ENCODE measurements around the gene KCTD17. TPM values are rescaled to one million over a fixed set of nuclear protein-coding genes. Genes with fewer than 3 reads are reported as not detected.

KCTD17 gene
- total and polyA plus RNA-seq, 4 donors = 2.0 to 5.2 (median 3.7) TPM

GRCh38 chr22:37016134-37016910, 35.2 kb upstream of the KCTD17 start:
- peak; percentile 35 for DNase-seq (ENCODE audit: low spot score)

DNA sequence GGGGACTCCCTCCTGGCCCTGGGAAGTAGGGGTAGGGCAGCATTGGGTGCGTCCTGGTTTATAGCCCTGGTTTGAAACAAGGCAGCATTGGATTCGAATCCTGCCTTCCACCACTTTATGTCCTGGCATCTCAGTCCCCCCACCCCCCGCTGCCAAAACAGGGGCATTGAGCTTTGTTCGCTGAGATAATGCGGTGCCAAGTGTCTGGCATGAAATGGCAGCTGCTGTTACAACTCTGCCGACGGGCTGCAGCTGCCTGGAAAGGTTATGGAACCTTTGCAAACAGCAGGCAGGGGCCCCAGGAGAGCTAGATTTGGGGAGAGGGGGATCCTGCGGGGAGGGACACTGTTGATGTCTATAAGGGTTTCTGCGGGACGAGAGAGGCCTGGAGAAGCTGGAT, 34.2 kb upstream of the KCTD17 start:
- Histone ChIP-seq H3K27ac (ENCODE audit: low read depth in 1 of 2, low read length in 2 of 2) (peak overlapping the region; percentile 37 to 86), H3K9me3 (ENCODE audit: control insufficient read depth in 4 of 4, low read length in 3 of 4) (no peaks in the 10 kb centered on the region), H3K4me1 (ENCODE audit: control insufficient read depth in 4 of 4, insufficient read depth in 4 of 4, low read length in 3 of 4) (peaks cover 18 to 80% (median 69%) of the 10 kb centered on the region in 4 donors), H3K4me3 (ENCODE audit: low read depth in 1 of 3, low read length in 3 of 3) (peak overlapping the region; percentile 20 to 91 (median 89)), H3K27me3 (ENCODE audit: control insufficient read depth in 4 of 4, insufficient read depth in 4 of 4, low read length in 3 of 4) (no peaks in the 10 kb centered on the region), H3K9ac (ENCODE audit: low read depth in 1 of 2, low read length in 2 of 2) (peak overlapping the region; percentile 43 to 78), H3K36me3 (ENCODE audit: control insufficient read depth in 4 of 4, insufficient read depth in 3 of 4, low read depth in 1 of 4, low read length in 3 of 4) (peaks cover 0 to 5% (median 0%) of the 10 kb centered on the region in 4 donors)
- TF ChIP-seq, protein P1, sequence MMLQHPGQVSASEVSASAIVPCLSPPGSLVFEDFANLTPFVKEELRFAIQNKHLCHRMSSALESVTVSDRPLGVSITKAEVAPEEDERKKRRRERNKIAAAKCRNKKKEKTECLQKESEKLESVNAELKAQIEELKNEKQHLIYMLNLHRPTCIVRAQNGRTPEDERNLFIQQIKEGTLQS (IDR thresholded peaks at IDR 0.05) = no peak
- peak; percentile 61 to 81 for TF ChIP-seq HNF4A (conservative IDR thresholded peaks at IDR 0.05)
- TF ChIP-seq, protein P2, sequence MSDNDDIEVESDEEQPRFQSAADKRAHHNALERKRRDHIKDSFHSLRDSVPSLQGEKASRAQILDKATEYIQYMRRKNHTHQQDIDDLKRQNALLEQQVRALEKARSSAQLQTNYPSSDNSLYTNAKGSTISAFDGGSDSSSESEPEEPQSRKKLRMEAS (IDR thresholded peaks at IDR 0.05) = peak; percentile 52
- peak in 1 of 2 donors; percentile 21 for TF ChIP-seq RAD21 (IDR thresholded peaks at IDR 0.05)
- TF ChIP-seq YY1 (IDR thresholded peaks at IDR 0.05) = peak; percentile 82
- TF ChIP-seq, protein P3, sequence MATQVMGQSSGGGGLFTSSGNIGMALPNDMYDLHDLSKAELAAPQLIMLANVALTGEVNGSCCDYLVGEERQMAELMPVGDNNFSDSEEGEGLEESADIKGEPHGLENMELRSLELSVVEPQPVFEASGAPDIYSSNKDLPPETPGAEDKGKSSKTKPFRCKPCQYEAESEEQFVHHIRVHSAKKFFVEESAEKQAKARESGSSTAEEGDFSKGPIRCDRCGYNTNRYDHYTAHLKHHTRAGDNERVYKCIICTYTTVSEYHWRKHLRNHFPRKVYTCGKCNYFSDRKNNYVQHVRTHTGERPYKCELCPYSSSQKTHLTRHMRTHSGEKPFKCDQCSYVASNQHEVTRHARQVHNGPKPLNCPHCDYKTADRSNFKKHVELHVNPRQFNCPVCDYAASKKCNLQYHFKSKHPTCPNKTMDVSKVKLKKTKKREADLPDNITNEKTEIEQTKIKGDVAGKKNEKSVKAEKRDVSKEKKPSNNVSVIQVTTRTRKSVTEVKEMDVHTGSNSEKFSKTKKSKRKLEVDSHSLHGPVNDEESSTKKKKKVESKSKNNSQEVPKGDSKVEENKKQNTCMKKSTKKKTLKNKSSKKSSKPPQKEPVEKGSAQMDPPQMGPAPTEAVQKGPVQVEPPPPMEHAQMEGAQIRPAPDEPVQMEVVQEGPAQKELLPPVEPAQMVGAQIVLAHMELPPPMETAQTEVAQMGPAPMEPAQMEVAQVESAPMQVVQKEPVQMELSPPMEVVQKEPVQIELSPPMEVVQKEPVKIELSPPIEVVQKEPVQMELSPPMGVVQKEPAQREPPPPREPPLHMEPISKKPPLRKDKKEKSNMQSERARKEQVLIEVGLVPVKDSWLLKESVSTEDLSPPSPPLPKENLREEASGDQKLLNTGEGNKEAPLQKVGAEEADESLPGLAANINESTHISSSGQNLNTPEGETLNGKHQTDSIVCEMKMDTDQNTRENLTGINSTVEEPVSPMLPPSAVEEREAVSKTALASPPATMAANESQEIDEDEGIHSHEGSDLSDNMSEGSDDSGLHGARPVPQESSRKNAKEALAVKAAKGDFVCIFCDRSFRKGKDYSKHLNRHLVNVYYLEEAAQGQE (IDR thresholded peaks at IDR 0.05) = peak; percentile 27
- peak; percentile 45 to 76 for TF ChIP-seq RXRA (IDR thresholded peaks at IDR 0.05)
- TF ChIP-seq FOXA1 (IDR thresholded peaks at IDR 0.05) = no peak
- 29% methylated on average over 10 of the region's 10 CpGs for WGBS
- DNase-seq (ENCODE audit: low spot score) = peak; percentile 34

More at GRCh38 chr22:37016134-37016910, 35.2 kb upstream of the KCTD17 start:
- no peak overlapping the region for H3K4me3 ChIP-seq (ENCODE audit: low read depth in 1 of 3, low read length in 3 of 3)
- peak overlapping the region in 1 of 2 donors; percentile 1 for H3K27ac ChIP-seq (ENCODE audit: low read depth in 1 of 2, low read length in 2 of 2)
- H3K36me3 ChIP-seq (ENCODE audit: control insufficient read depth in 4 of 4, insufficient read depth in 3 of 4, low read depth in 1 of 4, low read length in 3 of 4) = peaks cover 0 to 5% (median 0%) of the 10 kb centered on the region in 4 donors
- H3K9me3 ChIP-seq (ENCODE audit: control insufficient read depth in 4 of 4, low read length in 3 of 4) = no peaks in the 10 kb centered on the region
- 73% methylated on average over 14 of the region's 14 CpGs for WGBS
- H3K9ac ChIP-seq (ENCODE audit: low read depth in 1 of 2, low read length in 2 of 2) = peak overlapping the region in 1 of 2 donors; percentile 78
- peaks cover 20 to 82% (median 68%) of the 10 kb centered on the region in 4 donors for H3K4me1 ChIP-seq (ENCODE audit: control insufficient read depth in 4 of 4, insufficient read depth in 4 of 4, low read length in 3 of 4)
- no peak for TF ChIP-seq TAF1 (conservative IDR thresholded peaks at IDR 0.05)
- TF ChIP-seq RXRA (IDR thresholded peaks at IDR 0.05) = peak in 1 of 2 donors; percentile 8
- no peaks in the 10 kb centered on the region for H3K27me3 ChIP-seq (ENCODE audit: control insufficient read depth in 4 of 4, insufficient read depth in 4 of 4, low read length in 3 of 4)

DNA sequence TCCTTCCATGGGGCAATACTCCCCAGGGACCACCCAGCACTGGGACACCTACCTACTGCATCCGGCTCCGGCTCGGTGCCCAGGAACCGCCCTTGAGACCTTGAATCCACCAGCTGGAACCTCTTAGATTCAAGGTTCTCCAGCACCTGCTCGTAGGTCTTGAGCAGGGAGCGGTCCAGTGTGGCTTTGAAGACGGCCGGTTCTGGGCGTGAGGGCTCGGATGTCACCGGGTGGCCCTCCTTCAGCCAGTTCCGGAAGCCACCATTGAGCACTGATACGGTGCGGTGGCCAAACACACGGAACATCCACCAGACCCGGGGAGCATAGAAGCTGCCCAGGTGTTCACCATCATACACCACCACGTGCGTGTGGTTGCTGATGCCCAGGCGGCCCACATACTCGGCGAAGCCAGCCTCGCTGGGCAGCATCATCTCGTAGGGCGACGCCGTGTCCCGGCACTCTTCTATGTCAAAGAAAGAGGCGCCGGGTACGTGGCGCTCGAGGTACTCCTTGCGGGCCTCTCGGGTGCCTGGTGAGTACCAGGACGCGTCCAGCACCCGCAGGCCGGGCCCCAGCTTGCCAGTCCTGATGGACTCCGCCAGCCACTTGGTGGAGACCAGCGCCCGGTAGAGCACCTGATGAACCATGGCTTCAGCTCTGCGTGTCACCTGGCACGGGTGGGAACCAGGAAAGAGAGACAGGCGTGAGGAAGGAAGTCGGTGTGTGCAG, 33.3 kb upstream of the KCTD17 start:
- Histone ChIP-seq H3K9me3 (ENCODE audit: control insufficient read depth in 4 of 4, low read length in 3 of 4) (no peaks in the 10 kb centered on the region), H3K27me3 (ENCODE audit: control insufficient read depth in 4 of 4, insufficient read depth in 4 of 4, low read length in 3 of 4) (no peaks in the 10 kb centered on the region), H3K4me1 (ENCODE audit: control insufficient read depth in 4 of 4, insufficient read depth in 4 of 4, low read length in 3 of 4) (peaks cover 15 to 80% (median 69%) of the 10 kb centered on the region in 4 donors), H3K4me3 (ENCODE audit: low read depth in 1 of 3, low read length in 3 of 3) (peak overlapping the region; percentile 60 to 91 (median 89)), H3K36me3 (ENCODE audit: control insufficient read depth in 4 of 4, insufficient read depth in 3 of 4, low read depth in 1 of 4, low read length in 3 of 4) (peaks cover 0 to 5% (median 0%) of the 10 kb centered on the region in 4 donors), H3K27ac (ENCODE audit: low read depth in 1 of 2, low read length in 2 of 2) (peak overlapping the region; percentile 80 to 86), H3K9ac (ENCODE audit: low read depth in 1 of 2, low read length in 2 of 2) (peak overlapping the region; percentile 64 to 78)
- DNase-seq (ENCODE audit: low spot score) = no peak
- 24% methylated on average over 45 of the region's 45 CpGs for WGBS
- TF ChIP-seq NR2F2 (IDR thresholded peaks at IDR 0.05) = no peak
- TF ChIP-seq EGR1 (IDR thresholded peaks at IDR 0.05; ENCODE audit: low read depth in 2 of 2) = no peak
- TF ChIP-seq, protein P2 (IDR thresholded peaks at IDR 0.05) = no peak
- no peak for TF ChIP-seq HNF4A (conservative IDR thresholded peaks at IDR 0.05)
- no peak for TF ChIP-seq HNF4G (IDR thresholded peaks at IDR 0.05)
- TF ChIP-seq, protein P1 (IDR thresholded peaks at IDR 0.05) = no peak
- TF ChIP-seq GABPA (IDR thresholded peaks at IDR 0.05 in 1 of 2, conservative IDR thresholded peaks at IDR 0.05 in 1 of 2) = no peak
- no peak for TF ChIP-seq FOXA1 (IDR thresholded peaks at IDR 0.05)
- TF ChIP-seq RAD21 (IDR thresholded peaks at IDR 0.05) = no peak
- TF ChIP-seq FOXA2 (IDR thresholded peaks at IDR 0.05) = no peak
- TF ChIP-seq, protein P4, sequence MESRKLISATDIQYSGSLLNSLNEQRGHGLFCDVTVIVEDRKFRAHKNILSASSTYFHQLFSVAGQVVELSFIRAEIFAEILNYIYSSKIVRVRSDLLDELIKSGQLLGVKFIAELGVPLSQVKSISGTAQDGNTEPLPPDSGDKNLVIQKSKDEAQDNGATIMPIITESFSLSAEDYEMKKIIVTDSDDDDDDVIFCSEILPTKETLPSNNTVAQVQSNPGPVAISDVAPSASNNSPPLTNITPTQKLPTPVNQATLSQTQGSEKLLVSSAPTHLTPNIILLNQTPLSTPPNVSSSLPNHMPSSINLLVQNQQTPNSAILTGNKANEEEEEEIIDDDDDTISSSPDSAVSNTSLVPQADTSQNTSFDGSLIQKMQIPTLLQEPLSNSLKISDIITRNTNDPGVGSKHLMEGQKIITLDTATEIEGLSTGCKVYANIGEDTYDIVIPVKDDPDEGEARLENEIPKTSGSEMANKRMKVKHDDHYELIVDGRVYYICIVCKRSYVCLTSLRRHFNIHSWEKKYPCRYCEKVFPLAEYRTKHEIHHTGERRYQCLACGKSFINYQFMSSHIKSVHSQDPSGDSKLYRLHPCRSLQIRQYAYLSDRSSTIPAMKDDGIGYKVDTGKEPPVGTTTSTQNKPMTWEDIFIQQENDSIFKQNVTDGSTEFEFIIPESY (IDR thresholded peaks at IDR 0.05) = no peak
- no peak for TF ChIP-seq YY1 (IDR thresholded peaks at IDR 0.05)
